ENCODE data around the gene SLC6A12. TPM values are rescaled to one million over a fixed set of nuclear protein-coding genes. Genes with fewer than 3 reads are reported as not detected.

The SLC6A12 gene
- total RNA-seq, 1 donor = not detected

DNA sequence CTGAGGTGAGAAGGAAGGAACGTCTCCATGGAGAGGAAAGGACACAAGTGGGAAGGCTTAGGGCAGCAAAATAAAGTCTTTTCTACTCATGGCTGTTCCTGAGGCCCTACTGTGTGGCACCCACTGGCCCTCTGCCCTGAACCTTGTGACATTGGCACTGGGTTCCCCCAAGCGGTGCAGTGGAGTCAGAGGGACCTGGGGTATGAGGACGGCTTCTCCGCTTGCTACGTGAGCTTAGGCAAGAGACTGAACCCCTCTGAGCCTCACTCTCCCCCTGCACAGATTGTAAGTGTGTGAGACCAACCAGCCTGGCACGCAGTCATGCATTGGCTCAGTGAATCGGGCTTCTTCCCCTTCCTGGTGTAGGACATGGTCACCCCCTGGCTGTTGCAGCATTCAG is 19.7 kb downstream of the SLC6A12 start:
- no peaks in the 10 kb centered on the region for H3K9me3 ChIP-seq (ENCODE audit: low read depth, low read length)
- H3K27ac ChIP-seq (ENCODE audit: low read depth, low read length) = no peak overlapping the region
- TF ChIP-seq, protein P1, sequence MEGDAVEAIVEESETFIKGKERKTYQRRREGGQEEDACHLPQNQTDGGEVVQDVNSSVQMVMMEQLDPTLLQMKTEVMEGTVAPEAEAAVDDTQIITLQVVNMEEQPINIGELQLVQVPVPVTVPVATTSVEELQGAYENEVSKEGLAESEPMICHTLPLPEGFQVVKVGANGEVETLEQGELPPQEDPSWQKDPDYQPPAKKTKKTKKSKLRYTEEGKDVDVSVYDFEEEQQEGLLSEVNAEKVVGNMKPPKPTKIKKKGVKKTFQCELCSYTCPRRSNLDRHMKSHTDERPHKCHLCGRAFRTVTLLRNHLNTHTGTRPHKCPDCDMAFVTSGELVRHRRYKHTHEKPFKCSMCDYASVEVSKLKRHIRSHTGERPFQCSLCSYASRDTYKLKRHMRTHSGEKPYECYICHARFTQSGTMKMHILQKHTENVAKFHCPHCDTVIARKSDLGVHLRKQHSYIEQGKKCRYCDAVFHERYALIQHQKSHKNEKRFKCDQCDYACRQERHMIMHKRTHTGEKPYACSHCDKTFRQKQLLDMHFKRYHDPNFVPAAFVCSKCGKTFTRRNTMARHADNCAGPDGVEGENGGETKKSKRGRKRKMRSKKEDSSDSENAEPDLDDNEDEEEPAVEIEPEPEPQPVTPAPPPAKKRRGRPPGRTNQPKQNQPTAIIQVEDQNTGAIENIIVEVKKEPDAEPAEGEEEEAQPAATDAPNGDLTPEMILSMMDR (IDR thresholded peaks at IDR 0.05; ENCODE audit: extremely low read depth, low read depth, low read length) = no peak
- H2AFZ ChIP-seq (ENCODE audit: low read length) = no peak overlapping the region
- no peaks in the 10 kb centered on the region for H4K20me1 ChIP-seq (ENCODE audit: insufficient read depth, low read length)
- no peaks in the 10 kb centered on the region for H3K4me1 ChIP-seq (ENCODE audit: insufficient read depth, low read length)
- H3K36me3 ChIP-seq (ENCODE audit: insufficient read depth, low read length) = no peaks in the 10 kb centered on the region
- no peak overlapping the region for H3K4me3 ChIP-seq (ENCODE audit: insufficient read depth, low read length)
- no peak overlapping the region for H3K4me2 ChIP-seq (ENCODE audit: insufficient read depth, low read length)
- H3K79me2 ChIP-seq (ENCODE audit: insufficient read depth, low read length) = no peaks in the 10 kb centered on the region
- DNase-seq (ENCODE audit: insufficient read length, low spot score, missing footprints) = no peak
- peaks cover 42% of the 10 kb centered on the region for H3K27me3 ChIP-seq (ENCODE audit: insufficient read depth, low read length)

- H4K20me1 ChIP-seq (ENCODE audit: insufficient read depth, low read length) = no peaks in the 10 kb centered on the region
- H3K79me2 ChIP-seq (ENCODE audit: insufficient read depth, low read length) = no peaks in the 10 kb centered on the region
- no peaks in the 10 kb centered on the region for H3K36me3 ChIP-seq (ENCODE audit: insufficient read depth, low read length)
- H2AFZ ChIP-seq (ENCODE audit: low read length) = no peak overlapping the region
- TF ChIP-seq, protein P1 (IDR thresholded peaks at IDR 0.05; ENCODE audit: extremely low read depth, low read depth, low read length) = no peak
- H3K27me3 ChIP-seq (ENCODE audit: insufficient read depth, low read length) = peaks cover 40% of the 10 kb centered on the region
- no peak overlapping the region for H3K4me3 ChIP-seq (ENCODE audit: insufficient read depth, low read length)
- no peaks in the 10 kb centered on the region for H3K9me3 ChIP-seq (ENCODE audit: low read depth, low read length)
- DNase-seq (ENCODE audit: insufficient read length, low spot score, missing footprints) = no peak
- H3K4me1 ChIP-seq (ENCODE audit: insufficient read depth, low read length) = no peaks in the 10 kb centered on the region
- H3K27ac ChIP-seq (ENCODE audit: low read depth, low read length) = no peak overlapping the region
- no peak overlapping the region for H3K4me2 ChIP-seq (ENCODE audit: insufficient read depth, low read length)
Observed at GRCh38 chr12:193261-193660, 20.7 kb downstream of the SLC6A12 start.

- H3K27me3 ChIP-seq (ENCODE audit: insufficient read depth, low read length) = peaks cover 40% of the 10 kb centered on the region
- H3K4me1 ChIP-seq (ENCODE audit: insufficient read depth, low read length) = no peaks in the 10 kb centered on the region
- no peaks in the 10 kb centered on the region for H3K36me3 ChIP-seq (ENCODE audit: insufficient read depth, low read length)
- TF ChIP-seq, protein P1 (IDR thresholded peaks at IDR 0.05; ENCODE audit: extremely low read depth, low read depth, low read length) = no peak
- no peak overlapping the region for H3K27ac ChIP-seq (ENCODE audit: low read depth, low read length)
- H3K79me2 ChIP-seq (ENCODE audit: insufficient read depth, low read length) = no peaks in the 10 kb centered on the region
- no peak overlapping the region for H3K4me2 ChIP-seq (ENCODE audit: insufficient read depth, low read length)
- no peaks in the 10 kb centered on the region for H4K20me1 ChIP-seq (ENCODE audit: insufficient read depth, low read length)
- H3K9me3 ChIP-seq (ENCODE audit: low read depth, low read length) = no peaks in the 10 kb centered on the region
- no peak overlapping the region for H3K4me3 ChIP-seq (ENCODE audit: insufficient read depth, low read length)
- no peak overlapping the region for H2AFZ ChIP-seq (ENCODE audit: low read length)
- no peak for DNase-seq (ENCODE audit: insufficient read length, low spot score, missing footprints)
Observed at GRCh38 chr12:191541-191940, 22.4 kb downstream of the SLC6A12 start.

DNA sequence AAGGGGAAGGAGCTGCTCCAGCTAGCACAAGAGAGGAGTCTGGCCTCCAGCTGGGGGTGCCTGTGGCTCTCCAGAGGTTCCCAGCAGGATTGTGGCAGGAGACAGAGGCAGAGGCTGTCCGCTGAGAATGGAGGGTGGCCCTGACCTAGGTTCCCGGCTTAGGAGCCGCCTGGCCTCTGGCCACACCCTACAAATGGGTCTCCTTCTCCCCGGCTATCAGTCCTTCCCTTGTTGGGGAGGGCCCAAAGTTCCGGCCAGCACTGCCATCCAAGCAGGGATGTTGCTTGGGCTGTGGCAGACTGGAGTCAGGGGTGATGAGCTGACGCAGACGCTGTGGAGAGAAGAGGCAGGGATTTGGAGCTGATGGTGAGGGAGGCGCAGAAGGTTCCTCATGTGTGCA is 23.1 kb downstream of the SLC6A12 start:
- Histone ChIP-seq H3K4me2 (ENCODE audit: insufficient read depth, low read length) (no peak overlapping the region), H3K9me3 (ENCODE audit: low read depth, low read length) (no peaks in the 10 kb centered on the region), H3K36me3 (ENCODE audit: insufficient read depth, low read length) (no peaks in the 10 kb centered on the region), H3K27ac (ENCODE audit: low read depth, low read length) (no peak overlapping the region), H2AFZ (ENCODE audit: low read length) (no peak overlapping the region), H3K79me2 (ENCODE audit: insufficient read depth, low read length) (no peaks in the 10 kb centered on the region), H3K4me3 (ENCODE audit: insufficient read depth, low read length) (no peak overlapping the region), H3K4me1 (ENCODE audit: insufficient read depth, low read length) (no peaks in the 10 kb centered on the region), H4K20me1 (ENCODE audit: insufficient read depth, low read length) (no peaks in the 10 kb centered on the region), H3K27me3 (ENCODE audit: insufficient read depth, low read length) (peaks cover 40% of the 10 kb centered on the region)
- no peak for DNase-seq (ENCODE audit: insufficient read length, low spot score, missing footprints)
- TF ChIP-seq, protein P1 (IDR thresholded peaks at IDR 0.05; ENCODE audit: extremely low read depth, low read depth, low read length) = no peak
